ENCODE results near the gene DOK7.

DOK7 gene

GRCh38 chr4:3476936-3477749 is 14.0 kb downstream of the DOK7 start:
- no peak for DNase-seq

- no peak for DNase-seq
Measured at GRCh38 chr4:3477750-3478430, 14.8 kb downstream of the DOK7 start.

GRCh38 chr4:3478446-3479357 is 15.6 kb downstream of the DOK7 start:
- DNase-seq = no peak

- DNase-seq = no peak
Measured at GRCh38 chr4:3479358-3480101, 16.4 kb downstream of the DOK7 start.

GRCh38 chr4:3480528-3481112 is 17.5 kb downstream of the DOK7 start:
- peak; percentile 45 to 71 for DNase-seq

GRCh38 chr4:3481113-3481531 is 18.0 kb downstream of the DOK7 start:
- DNase-seq = no peak

- no peak for DNase-seq
Measured at GRCh38 chr4:3481783-3482393, 18.8 kb downstream of the DOK7 start.

- no peak for DNase-seq
Measured at GRCh38 chr4:3482707-3483106, 19.6 kb downstream of the DOK7 start.

GRCh38 chr4:3483471-3483921 is 20.4 kb downstream of the DOK7 start:
- DNase-seq = no peak

- no peak for DNase-seq
Measured at GRCh38 chr4:3484057-3484973, 21.2 kb downstream of the DOK7 start.

GRCh38 chr4:3485011-3485791 is 22.1 kb downstream of the DOK7 start:
- DNase-seq = no peak

GRCh38 chr4:3485886-3486540 is 22.9 kb downstream of the DOK7 start:
- DNase-seq = no peak

- DNase-seq = no peak
Measured at GRCh38 chr4:3486541-3487540, 23.7 kb downstream of the DOK7 start.

- no peak for DNase-seq
Measured at GRCh38 chr4:3487861-3488260, 24.8 kb downstream of the DOK7 start.

GRCh38 chr4:3488820-3489219 is 25.7 kb downstream of the DOK7 start:
- DNase-seq = no peak

GRCh38 chr4:3489451-3489962 is 26.4 kb downstream of the DOK7 start:
- DNase-seq = no peak

GRCh38 chr4:3491681-3492405 is 28.7 kb downstream of the DOK7 start:
- DNase-seq = no peak

Data from activated CD4-positive, alpha-beta T cell treated with anti-CD3 and anti-CD28 coated beads for 4 hours (primary cell).